OCI-LY7 (cell line): Measurements from ENCODE around the gene OPCML. TPM values are rescaled to one million over a fixed set of nuclear protein-coding genes. Genes with fewer than 3 reads are reported as not detected.

Experiments
- BruUV-seq: library from RNA; stranded (reverse); fragments of 400-500 nt; replicated peaks from 2 replicates; lab custom pipeline; 2021; lab: Mats Ljungman, UMichigan
- CTCF ChIA-PET: fragments of 300-600 bp; sonication (Branson Sonifier 250); formaldehyde crosslinking; loops from one replicate; lab custom pipeline; 2022; ENCODE audit warnings: antibody characterized with exemption; ENCODE audit not compliant: unreplicated experiment; lab: Charles Lee
- POLR2A ChIA-PET: fragments of 300-600 bp; sonication (Branson Sonifier 250); formaldehyde crosslinking; loops from one replicate; lab custom pipeline; 2022; ENCODE audit warnings: antibody characterized with exemption; lab: Charles Lee
- DNase-seq: peaks from one replicate; pipeline ENCODE4 v3.0.0-alpha.2; 2015; ENCODE audit warnings: low spot score
- H2AFZ ChIP-seq: fragments of 200-600 bp; sonication (generic), shearing (Covaris generic); 2 replicates; pipeline ENCODE4 v1.6.1; 2014; ENCODE audit warnings: mild to moderate bottlenecking, antibody characterized with exemption, low read length, moderate library complexity
- H3K27ac ChIP-seq: fragments of 200-600 bp; sonication (generic); 2 replicates; pipeline ENCODE4 v1.5.1; 2014; ENCODE audit warnings: mixed run types, low read depth, mild to moderate bottlenecking, moderate library complexity, low read length, inconsistent platforms; ENCODE audit not compliant: poor library complexity, severe bottlenecking
- H3K36me3 ChIP-seq: fragments of 200-600 bp; sonication (generic); 2 replicates; pipeline ENCODE4 v1.6.1; 2014; ENCODE audit warnings: mild to moderate bottlenecking, antibody characterized with exemption, low read length, moderate library complexity, mixed read lengths; ENCODE audit not compliant: insufficient read depth
- H3K4me1 ChIP-seq: fragments of 200-600 bp; sonication (generic); 2 replicates; pipeline ENCODE4 v1.5.1; 2014; ENCODE audit warnings: mild to moderate bottlenecking, low read length; ENCODE audit not compliant: insufficient read depth, poor library complexity, severe bottlenecking
- H3K4me2 ChIP-seq: fragments of 200-600 bp; sonication (generic); 2 replicates; pipeline ENCODE4 v1.6.1; 2014; ENCODE audit warnings: mild to moderate bottlenecking, low read length
- H3K4me3 ChIP-seq: fragments of 200-600 bp; sonication (generic); 2 replicates; pipeline ENCODE4 v1.5.1; 2014; ENCODE audit warnings: mild to moderate bottlenecking, low read depth, low read length; ENCODE audit not compliant: poor library complexity, severe bottlenecking
- H3K79me2 ChIP-seq: fragments of 200-600 bp; sonication (generic); 2 replicates; pipeline ENCODE4 v1.6.1; 2016; ENCODE audit warnings: low read depth, mild to moderate bottlenecking, low read length, moderate library complexity, mixed read lengths; ENCODE audit not compliant: insufficient read depth
- H3K9me2 ChIP-seq: fragments of 200-600 bp; sonication (generic); 2 replicates; pipeline ENCODE4 v1.6.1; 2016; ENCODE audit warnings: mild to moderate bottlenecking, low read length, mixed read lengths; ENCODE audit not compliant: insufficient read depth
- H3K9me3 ChIP-seq: fragments of 200-600 bp; sonication (generic); 2 replicates; pipeline ENCODE4 v1.6.1; 2014; ENCODE audit warnings: mild to moderate bottlenecking, mixed run types, low read length, mixed read lengths
- H4K20me1 ChIP-seq: fragments of 200-600 bp; sonication (generic); 2 replicates; pipeline ENCODE4 v1.6.1; 2014; ENCODE audit warnings: mild to moderate bottlenecking, antibody characterized with exemption, low read length, moderate library complexity, mixed read lengths; ENCODE audit not compliant: insufficient read depth
- CTCF ChIP-seq: fragments of 200-600 bp; sonication (generic); conservative IDR thresholded peaks from 2 replicates; pipeline ENCODE4 v1.5.1; 2014; ENCODE audit warnings: mild to moderate bottlenecking, antibody characterized with exemption, low read length, moderate library complexity, mixed read lengths
- EZH2phosphoT487 ChIP-seq: fragments of 200-600 bp; sonication (generic); IDR thresholded peaks from 2 replicates; pipeline ENCODE4 v1.6.1; 2018; ENCODE audit warnings: low read depth, borderline replicate concordance, mild to moderate bottlenecking, mixed run types, antibody characterized with exemption, low read length, moderate library complexity, mixed read lengths
- intact Hi-C: fragments of 100-400 bp; cut with micrococcal nuclease; formaldehyde crosslinking; loops from one replicate; pipeline ENCODE4 v1.10.0; 2022; ENCODE audit not compliant: unreplicated experiment
- total RNA-seq, 2 experiments: library from RNA; depleted of rRNA in 1 of 2; stranded (reverse); fragments of >200 nt in 1 of 2; shearing (Covaris generic) in 1 of 2; gene quantifications; 2 replicates each; pipeline ENCODE4 v1.2.3, GENCODE V29; 2014 to 2022

The OPCML gene
- total RNA-seq, 2 experiments from 2014 or later: not detected

- Histone ChIP-seq H3K4me3 (no peak overlapping the region), H2AFZ (no peak overlapping the region), H3K9me2 (no peaks in the 10 kb centered on the region), H3K9me3 (no peaks in the 10 kb centered on the region), H3K27ac (no peak overlapping the region), H3K4me2 (no peak overlapping the region), H4K20me1 (no peaks in the 10 kb centered on the region), H3K4me1 (no peaks in the 10 kb centered on the region), H3K36me3 (no peaks in the 10 kb centered on the region), H3K79me2 (no peaks in the 10 kb centered on the region)
- TF ChIP-seq EZH2phosphoT487 (no peak), CTCF (no peak)
- no peak for DNase-seq
- CTCF ChIA-PET: no interaction called here
- intact Hi-C loops: no loop called here
- POLR2A ChIA-PET: no interaction called here
- BruUV-seq: no TSS peak
Observed at GRCh38 chr11:133029107-133029506, 503.2 kb downstream of the OPCML start.

- CTCF ChIA-PET: no interaction called here
- Histone ChIP-seq H3K4me1 (no peaks in the 10 kb centered on the region), H3K9me2 (no peaks in the 10 kb centered on the region), H3K9me3 (no peaks in the 10 kb centered on the region), H2AFZ (no peak overlapping the region), H3K36me3 (no peaks in the 10 kb centered on the region), H4K20me1 (no peaks in the 10 kb centered on the region), H3K79me2 (no peaks in the 10 kb centered on the region), H3K27ac (no peak overlapping the region), H3K4me2 (no peak overlapping the region), H3K4me3 (no peak overlapping the region)
- intact Hi-C loops: no loop called here
- no peak for DNase-seq
- POLR2A ChIA-PET: no interaction called here
- BruUV-seq: no TSS peak
- TF ChIP-seq EZH2phosphoT487 (no peak), CTCF (no peak)
Observed at GRCh38 chr11:133026952-133027351, 505.3 kb downstream of the OPCML start.

- Histone ChIP-seq H3K27ac (no peak overlapping the region), H3K4me3 (no peak overlapping the region), H3K79me2 (no peaks in the 10 kb centered on the region), H3K4me1 (no peaks in the 10 kb centered on the region), H2AFZ (no peak overlapping the region), H3K9me3 (no peaks in the 10 kb centered on the region), H3K4me2 (no peak overlapping the region), H3K36me3 (no peaks in the 10 kb centered on the region), H3K9me2 (no peaks in the 10 kb centered on the region), H4K20me1 (no peaks in the 10 kb centered on the region)
- no TSS peak for BruUV-seq
- no peak for TF ChIP-seq EZH2phosphoT487
- CTCF ChIA-PET: no interaction called here
- POLR2A ChIA-PET: no interaction called here
- intact Hi-C loops: no loop called here
- no peak for DNase-seq
Observed at GRCh38 chr11:133024301-133024700, 508.0 kb downstream of the OPCML start.
